Measurements from ENCODE around the gene ADSS1.

Gene ADSS1

GRCh38 chr14:104757681-104758392 is 33.8 kb downstream of the ADSS1 start:
- Histone ChIP-seq H3K9me3 (ENCODE audit: severe bottlenecking) (no peaks in the 10 kb centered on the region), H3K27me3 (ENCODE audit: insufficient read depth, low read depth, severe bottlenecking) (no peaks in the 10 kb centered on the region), H3K27ac (no peak overlapping the region), H3K36me3 (peaks cover 75% of the 10 kb centered on the region), H3K4me3 (ENCODE audit: low read depth, low read length) (no peak overlapping the region)
- no peak for TF ChIP-seq CTCF (IDR thresholded peaks at IDR 0.05; ENCODE audit: low read depth, low read length)
- no peak for DNase-seq

- Histone ChIP-seq H3K27ac (no peak overlapping the region), H3K36me3 (peaks cover 70% of the 10 kb centered on the region), H3K9me3 (ENCODE audit: severe bottlenecking) (no peaks in the 10 kb centered on the region), H3K4me3 (ENCODE audit: low read depth, low read length) (no peak overlapping the region), H3K27me3 (ENCODE audit: insufficient read depth, low read depth, severe bottlenecking) (no peaks in the 10 kb centered on the region)
- no peak for TF ChIP-seq CTCF (IDR thresholded peaks at IDR 0.05; ENCODE audit: low read depth, low read length)
- no peak for DNase-seq
These were observed 35.2 kb downstream of the ADSS1 start for GRCh38 chr14:104758981-104759969.

GRCh38 chr14:104765517-104765916 is 41.5 kb downstream of the ADSS1 start:
- Histone ChIP-seq H3K27ac (no peak overlapping the region), H3K9me3 (ENCODE audit: severe bottlenecking) (no peaks in the 10 kb centered on the region), H3K4me3 (ENCODE audit: low read depth, low read length) (no peak overlapping the region), H3K27me3 (ENCODE audit: insufficient read depth, low read depth, severe bottlenecking) (no peaks in the 10 kb centered on the region), H3K36me3 (peaks cover 24% of the 10 kb centered on the region)
- no peak for DNase-seq
- no peak for TF ChIP-seq CTCF (IDR thresholded peaks at IDR 0.05; ENCODE audit: low read depth, low read length)

- Histone ChIP-seq H3K27ac (no peak overlapping the region), H3K9me3 (ENCODE audit: severe bottlenecking) (peaks cover 6% of the 10 kb centered on the region), H3K27me3 (ENCODE audit: insufficient read depth, low read depth, severe bottlenecking) (no peaks in the 10 kb centered on the region), H3K36me3 (peaks cover 27% of the 10 kb centered on the region), H3K4me3 (ENCODE audit: low read depth, low read length) (no peak overlapping the region)
- no peak for DNase-seq
- TF ChIP-seq CTCF (IDR thresholded peaks at IDR 0.05; ENCODE audit: low read depth, low read length): no peak
These were observed 42.3 kb downstream of the ADSS1 start for GRCh38 chr14:104766256-104766862.

GRCh38 chr14:104766863-104767633 is 43.0 kb downstream of the ADSS1 start:
- no peak for DNase-seq
- Histone ChIP-seq H3K27me3 (ENCODE audit: insufficient read depth, low read depth, severe bottlenecking) (no peaks in the 10 kb centered on the region), H3K9me3 (ENCODE audit: severe bottlenecking) (peaks cover 8% of the 10 kb centered on the region), H3K4me3 (ENCODE audit: low read depth, low read length) (no peak overlapping the region), H3K36me3 (peaks cover 31% of the 10 kb centered on the region), H3K27ac (no peak overlapping the region)
- no peak for TF ChIP-seq CTCF (IDR thresholded peaks at IDR 0.05; ENCODE audit: low read depth, low read length)

All from WERI-Rb-1 (cell line).